ENCODE data around the gene GPR17.

Gene GPR17

DNA sequence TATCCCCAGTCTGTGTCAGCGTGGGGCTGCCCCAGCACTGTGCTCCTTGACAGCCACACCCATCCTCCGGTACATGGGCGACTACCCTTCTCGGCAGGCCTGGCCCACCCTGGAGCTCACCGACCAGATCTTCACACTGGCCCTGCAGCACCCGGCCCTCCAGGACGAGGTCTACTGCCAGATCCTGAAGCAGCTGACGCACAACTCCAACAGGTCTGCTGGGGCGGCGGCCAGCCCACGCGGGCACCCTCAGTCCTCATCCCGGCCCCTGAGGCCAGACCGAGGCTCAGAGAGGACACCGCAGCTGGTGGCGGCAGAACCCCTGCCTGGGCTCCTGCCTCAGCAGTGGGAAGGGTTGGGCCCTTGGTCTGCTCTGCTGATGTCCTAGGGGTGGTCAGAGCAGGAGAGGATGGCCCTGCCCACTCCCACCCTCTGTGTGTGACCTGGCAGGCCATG lies 14.4 kb upstream of the GPR17 start:
- no peak overlapping the region; a peak in 3 of 20 replicates for H3K4me3 ChIP-seq
- H3K27me3 ChIP-seq: peaks cover 0 to 47% (median 0%) of the 10 kb centered on the region in 11 experiments; a peak in 7 of 22 replicates
- peaks cover 0 to 7% (median 0%) of the 10 kb centered on the region in 11 experiments; a peak in 3 of 22 replicates for H4K20me1 ChIP-seq
- no peak for TF ChIP-seq Cebpa-rat (IDR thresholded peaks at IDR 0.05)
- peak overlapping the region in 4 of 11 experiments; percentile 54 to 99 (median 98); a peak in 6 of 22 replicates for H3K27ac ChIP-seq
- peak overlapping the region; percentile 75 to 100 (median 97) for H3K4me2 ChIP-seq
- H3K4me1 ChIP-seq: peaks cover 68 to 99% (median 98%) of the 10 kb centered on the region in 10 experiments
- H3K9ac ChIP-seq: peak overlapping the region in 7 of 11 experiments; percentile 8 to 68 (median 56); a peak in 9 of 22 replicates
- H3K36me3 ChIP-seq: no peaks in the 10 kb centered on the region
- no peaks in the 10 kb centered on the region for H3K9me3 ChIP-seq (replicated peaks in 1 of 11)

DNA sequence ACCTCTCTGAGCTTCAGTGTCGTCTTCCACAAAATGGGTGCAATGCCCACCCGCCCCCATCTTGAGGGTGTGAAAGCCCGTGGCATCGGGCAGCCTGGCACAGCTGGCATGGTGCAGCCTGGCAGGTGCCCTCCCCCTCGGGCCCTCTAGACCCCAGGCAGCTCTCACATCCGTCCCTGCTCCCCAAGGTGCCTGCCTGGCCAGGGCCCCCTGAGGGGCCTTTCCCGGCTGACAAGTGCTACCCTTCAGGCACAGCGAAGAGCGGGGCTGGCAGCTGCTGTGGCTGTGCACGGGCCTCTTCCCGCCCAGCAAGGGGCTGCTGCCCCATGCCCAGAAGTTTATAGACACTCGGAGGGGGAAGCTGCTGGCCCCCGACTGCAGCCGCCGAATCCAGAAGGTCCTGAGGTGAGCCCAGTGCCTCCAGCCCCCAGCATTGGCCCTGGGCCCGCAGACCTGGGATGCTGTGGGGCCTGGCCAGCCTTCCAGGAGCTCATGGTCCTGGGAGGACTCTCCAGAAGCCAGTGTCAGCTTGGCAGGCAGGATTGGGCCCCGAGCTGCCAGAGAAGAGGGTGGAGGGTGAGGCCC lies 13.9 kb upstream of the GPR17 start:
- Histone ChIP-seq H3K36me3 (no peaks in the 10 kb centered on the region), H3K9ac (peak overlapping the region in 8 of 11 experiments; percentile 8 to 68 (median 38); a peak in 9 of 22 replicates), H3K27me3 (peaks cover 0 to 42% (median 0%) of the 10 kb centered on the region in 11 experiments; a peak in 6 of 22 replicates), H4K20me1 (peaks cover 0 to 3% (median 0%) of the 10 kb centered on the region in 11 experiments; a peak in 3 of 22 replicates), H3K4me2 (peak overlapping the region; percentile 75 to 100 (median 97)), H3K27ac (peak overlapping the region in 6 of 11 experiments; percentile 3 to 99 (median 76); a peak in 9 of 22 replicates), H3K4me1 (peaks cover 68 to 99% (median 98%) of the 10 kb centered on the region in 10 experiments), H3K4me3 (peak overlapping the region in 2 of 10 experiments; percentile 1 to 8; a peak in 3 of 20 replicates), H3K9me3 (replicated peaks in 1 of 11) (no peaks in the 10 kb centered on the region)
- no peak for TF ChIP-seq Cebpa-rat (IDR thresholded peaks at IDR 0.05)

DNA sequence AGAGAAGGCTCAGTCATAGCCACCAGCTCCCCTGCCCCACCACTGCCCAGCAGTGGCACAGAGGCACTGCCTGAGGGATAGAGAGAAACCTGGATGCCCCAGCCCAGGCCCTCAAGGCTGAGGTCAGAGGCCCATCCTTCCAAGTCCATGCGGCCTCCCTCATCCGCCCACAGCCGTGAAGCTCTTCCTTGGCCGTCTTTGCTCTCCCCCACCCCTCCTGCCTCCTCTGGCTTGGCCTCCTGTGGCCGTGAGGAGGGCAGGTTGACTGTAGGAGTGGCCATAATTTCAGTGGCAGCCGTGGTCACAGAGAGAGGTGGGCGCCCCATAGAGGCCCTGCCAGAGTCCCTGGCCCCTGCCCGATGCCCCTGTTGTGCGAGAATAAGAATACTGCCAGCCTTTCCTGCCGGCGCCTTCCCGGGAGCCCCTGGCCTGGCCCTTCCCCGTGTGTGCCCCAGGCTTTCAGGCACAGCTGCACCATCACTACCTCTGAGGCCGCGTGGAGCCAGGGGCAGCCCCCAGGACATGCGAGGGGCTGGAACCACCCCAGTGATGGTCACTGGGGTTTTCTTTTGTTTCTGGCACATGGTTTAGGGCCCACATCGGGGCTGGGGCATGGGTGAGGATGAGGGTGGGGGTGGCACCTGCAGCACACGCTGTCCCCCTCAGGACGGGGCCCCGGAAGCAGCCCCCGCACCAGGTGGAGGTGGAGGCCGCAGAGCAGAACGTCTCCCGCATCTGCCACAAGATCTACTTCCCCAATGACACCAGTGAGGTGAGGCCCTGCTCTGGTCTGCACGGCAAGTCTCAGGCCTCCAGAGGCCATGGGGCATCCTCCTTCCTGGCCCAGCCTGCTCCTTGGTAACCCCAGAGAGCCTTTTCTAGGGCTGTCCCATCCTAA lies 13.1 kb upstream of the GPR17 start:
- no peak for TF ChIP-seq Cebpa-rat (IDR thresholded peaks at IDR 0.05)

DNA sequence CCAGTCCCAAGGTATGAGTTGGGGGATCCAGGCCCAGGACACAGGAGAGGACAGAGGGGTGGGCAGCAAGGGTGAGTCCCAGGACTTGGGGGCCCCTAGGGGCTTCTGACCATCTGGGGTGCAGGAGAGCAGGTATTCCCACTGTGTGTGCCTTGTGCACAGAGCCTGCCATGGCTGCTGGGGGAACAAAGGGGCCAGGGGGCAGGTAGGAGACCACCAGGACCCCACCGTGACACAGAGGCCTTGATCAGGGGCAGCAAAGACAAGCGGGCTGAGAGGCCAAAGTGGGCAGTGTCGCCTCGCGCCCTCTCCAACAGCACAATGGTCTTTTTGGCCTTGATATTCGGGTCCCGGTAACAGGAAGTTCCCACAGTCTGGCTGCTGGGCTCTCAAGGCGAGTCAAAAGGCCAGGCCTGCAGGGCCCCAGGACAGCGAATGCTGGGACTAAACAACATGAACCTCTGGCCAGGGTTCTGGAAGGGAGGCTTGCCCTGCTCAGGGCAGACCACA lies 12.3 kb upstream of the GPR17 start:
- H3K9ac ChIP-seq: peak overlapping the region in 4 of 11 experiments; percentile 56 to 68 (median 62); a peak in 8 of 22 replicates
- H3K27ac ChIP-seq: peak overlapping the region in 5 of 11 experiments; percentile 1 to 99 (median 98); a peak in 9 of 22 replicates
- H3K4me3 ChIP-seq: no peak overlapping the region; a peak in 1 of 20 replicates
- peaks cover 83 to 100% (median 99%) of the 10 kb centered on the region in 10 experiments for H3K4me1 ChIP-seq
- no peak for TF ChIP-seq Cebpa-rat (IDR thresholded peaks at IDR 0.05)
- H3K27me3 ChIP-seq: peaks cover 0 to 37% (median 0%) of the 10 kb centered on the region in 11 experiments; a peak in 6 of 22 replicates
- peak overlapping the region; percentile 75 to 100 (median 97) for H3K4me2 ChIP-seq
- no peaks in the 10 kb centered on the region; a peak in 2 of 22 replicates for H4K20me1 ChIP-seq
- no peaks in the 10 kb centered on the region for H3K36me3 ChIP-seq
- H3K9me3 ChIP-seq (replicated peaks in 1 of 11): no peaks in the 10 kb centered on the region

More for the DNA sequence above, 13.1 kb upstream of the GPR17 start:
- Histone ChIP-seq H3K27ac (peak overlapping the region in 6 of 11 experiments; percentile 3 to 99 (median 76); a peak in 9 of 22 replicates), H3K4me3 (peak overlapping the region in 1 of 10 experiments; percentile 8; a peak in 2 of 20 replicates), H3K4me1 (peaks cover 76 to 99% (median 97%) of the 10 kb centered on the region in 10 experiments), H3K36me3 (no peaks in the 10 kb centered on the region), H3K4me2 (peak overlapping the region; percentile 75 to 100 (median 97)), H3K9me3 (replicated peaks in 1 of 11) (no peaks in the 10 kb centered on the region), H4K20me1 (no peaks in the 10 kb centered on the region; a peak in 2 of 22 replicates), H3K27me3 (peaks cover 0 to 34% (median 0%) of the 10 kb centered on the region in 11 experiments; a peak in 6 of 22 replicates), H3K9ac (peak overlapping the region in 6 of 11 experiments; percentile 11 to 68 (median 56); a peak in 9 of 22 replicates)

DNA sequence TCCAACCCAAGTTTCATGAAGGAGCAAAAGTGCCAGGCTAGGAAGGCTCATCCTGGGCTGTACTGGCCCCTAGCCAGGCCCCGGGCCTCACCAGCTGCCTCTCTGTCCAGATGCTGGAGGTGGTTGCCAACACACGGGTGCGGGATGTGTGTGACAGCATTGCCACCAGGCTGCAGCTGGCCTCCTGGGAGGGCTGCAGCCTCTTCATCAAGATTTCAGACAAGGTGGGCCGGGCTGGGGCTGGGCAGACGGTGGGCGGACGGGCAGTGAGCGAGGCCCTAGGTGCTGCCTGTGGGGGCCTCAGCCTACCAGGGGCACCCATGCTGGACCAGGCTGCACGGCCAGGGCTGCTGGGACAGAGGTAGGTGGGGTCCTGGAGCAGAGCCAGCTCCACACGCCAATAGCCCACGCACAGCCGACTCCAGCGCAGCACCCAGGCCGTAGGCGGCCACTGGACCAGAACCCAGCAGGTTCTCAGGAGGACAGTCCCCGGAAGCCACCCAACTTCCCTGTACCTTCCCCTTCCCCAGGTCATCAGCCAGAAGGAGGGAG lies 11.8 kb upstream of the GPR17 start:
- Histone ChIP-seq H3K27me3 (peaks cover 0 to 41% (median 0%) of the 10 kb centered on the region in 11 experiments; a peak in 6 of 22 replicates), H3K4me2 (peak overlapping the region; percentile 75 to 100 (median 97)), H3K4me1 (peaks cover 89 to 100% (median 100%) of the 10 kb centered on the region in 10 experiments), H3K27ac (peak overlapping the region in 5 of 11 experiments; percentile 1 to 99 (median 98); a peak in 8 of 22 replicates), H3K9ac (peak overlapping the region in 4 of 11 experiments; percentile 56 to 68 (median 62); a peak in 7 of 22 replicates), H3K36me3 (no peaks in the 10 kb centered on the region), H3K9me3 (replicated peaks in 1 of 11) (no peaks in the 10 kb centered on the region), H3K4me3 (no peak overlapping the region), H4K20me1 (no peaks in the 10 kb centered on the region; a peak in 2 of 22 replicates)
- TF ChIP-seq Cebpa-rat (IDR thresholded peaks at IDR 0.05): no peak

DNA sequence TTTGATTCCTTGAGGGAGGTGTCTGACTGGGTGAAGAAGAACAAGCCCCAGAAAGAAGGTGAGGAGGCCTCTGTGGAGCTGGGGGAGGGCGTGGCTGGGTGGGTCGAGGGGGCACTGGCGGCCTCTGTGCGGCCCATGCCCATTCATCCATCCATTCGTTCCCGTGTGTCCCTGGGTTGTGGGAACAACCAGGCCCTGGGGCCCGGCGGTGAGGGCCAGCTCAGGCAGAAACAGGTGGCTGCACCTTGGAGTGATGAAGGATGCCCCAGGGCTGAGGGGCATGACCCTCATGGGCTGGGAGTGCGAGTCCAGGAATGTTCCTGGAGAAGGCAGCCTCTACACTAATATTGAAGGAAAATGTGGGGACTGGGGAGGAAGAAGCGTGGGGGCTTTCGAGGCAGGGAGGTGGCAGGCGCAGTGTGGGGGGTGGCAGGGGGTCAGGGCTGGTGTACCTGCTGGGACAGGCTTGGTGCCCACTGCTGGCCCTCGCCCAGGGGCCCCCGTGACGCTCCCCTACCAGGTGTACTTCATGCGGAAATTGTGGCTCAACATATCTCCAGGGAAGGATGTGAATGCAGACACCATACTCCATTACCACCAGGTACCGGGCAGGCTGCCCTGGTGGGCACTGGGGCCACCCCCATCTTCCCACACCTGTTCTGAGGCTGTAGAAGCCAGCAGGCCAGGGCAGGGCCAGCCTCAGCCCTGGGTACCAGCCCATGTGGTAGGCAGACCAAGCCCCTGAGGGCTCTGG lies 11.2 kb upstream of the GPR17 start:
- no peak overlapping the region for H3K4me3 ChIP-seq
- no peaks in the 10 kb centered on the region for H3K9me3 ChIP-seq (replicated peaks in 1 of 11)
- peak overlapping the region; percentile 75 to 100 (median 97) for H3K4me2 ChIP-seq
- no peaks in the 10 kb centered on the region; a peak in 1 of 22 replicates for H4K20me1 ChIP-seq
- TF ChIP-seq Cebpa-rat (IDR thresholded peaks at IDR 0.05): no peak
- H3K27me3 ChIP-seq: peaks cover 0 to 41% (median 0%) of the 10 kb centered on the region in 11 experiments; a peak in 6 of 22 replicates
- peak overlapping the region in 4 of 11 experiments; percentile 54 to 99 (median 98); a peak in 6 of 22 replicates for H3K27ac ChIP-seq
- H3K9ac ChIP-seq: peak overlapping the region in 4 of 11 experiments; percentile 56 to 68 (median 62); a peak in 4 of 22 replicates
- no peaks in the 10 kb centered on the region for H3K36me3 ChIP-seq
- H3K4me1 ChIP-seq: peaks cover 90 to 100% (median 100%) of the 10 kb centered on the region in 10 experiments
